H9 (cell line): ENCODE data around the gene KRTAP22-1. TPM values are rescaled to one million over a fixed set of nuclear protein-coding genes. Genes with fewer than 3 reads are reported as not detected.

Experiments used
- DNase-seq: peaks from one replicate; pipeline ENCODE4 v3.0.0-alpha.2; 2017
- H2AFZ ChIP-seq: one replicate; pipeline ENCODE4 v1.6.1; 2013; ENCODE audit warnings: mild to moderate bottlenecking, low read length, control low read depth, moderate library complexity
- H2AK5ac ChIP-seq: 2 replicates; pipeline ENCODE4 v1.6.1; 2013; ENCODE audit warnings: low read length, control low read depth, mixed read lengths; ENCODE audit not compliant: insufficient read length
- H2BK120ac ChIP-seq: one replicate; pipeline ENCODE4 v1.6.1; 2013; ENCODE audit warnings: low read depth, mild to moderate bottlenecking, low read length, control low read depth, inconsistent platforms; ENCODE audit not compliant: poor library complexity, severe bottlenecking
- H2BK12ac ChIP-seq: 2 replicates; pipeline ENCODE4 v1.6.1; 2013; ENCODE audit warnings: low read length, control low read depth, mixed read lengths, low read depth; ENCODE audit not compliant: insufficient read length
- H2BK15ac ChIP-seq: 2 replicates; pipeline ENCODE4 v1.6.1; 2013; ENCODE audit warnings: low read depth, low read length, control low read depth
- H2BK20ac ChIP-seq: one replicate; pipeline ENCODE4 v1.6.1; 2013; ENCODE audit warnings: low read depth, mild to moderate bottlenecking, low read length, control low read depth, inconsistent platforms; ENCODE audit not compliant: poor library complexity, severe bottlenecking
- H2BK5ac ChIP-seq: 2 replicates; pipeline ENCODE4 v1.6.1; 2013; ENCODE audit warnings: low read length, control low read depth, mixed read lengths; ENCODE audit not compliant: insufficient read length
- H3K14ac ChIP-seq: 2 replicates; pipeline ENCODE4 v1.6.1; 2013; ENCODE audit warnings: low read length, control low read depth; ENCODE audit not compliant: insufficient read depth
- H3K18ac ChIP-seq: 2 replicates; pipeline ENCODE4 v1.6.1; 2013; ENCODE audit warnings: low read depth, mild to moderate bottlenecking, mixed read lengths, low read length, control low read depth; ENCODE audit not compliant: insufficient read length
- H3K23ac ChIP-seq: 2 replicates; pipeline ENCODE4 v1.6.1; 2013; ENCODE audit warnings: low read length, control low read depth, mixed read lengths, low read depth; ENCODE audit not compliant: insufficient read length
- H3K23me2 ChIP-seq: 2 replicates; pipeline ENCODE4 v1.6.1; 2013; ENCODE audit warnings: low read depth, mild to moderate bottlenecking, mixed read lengths, low read length, control low read depth; ENCODE audit not compliant: insufficient read length, poor library complexity, severe bottlenecking
- H3K27ac ChIP-seq: 2 replicates; pipeline ENCODE4 v1.5.1; 2013; ENCODE audit warnings: low read length, control low read depth, mixed read lengths, low read depth; ENCODE audit not compliant: insufficient read length
- H3K27me3 ChIP-seq: 2 replicates; pipeline ENCODE4 v1.6.1; 2013; ENCODE audit warnings: low read length, control low read depth, inconsistent platforms; ENCODE audit not compliant: insufficient read depth
- H3K4ac ChIP-seq: 2 replicates; pipeline ENCODE4 v1.6.1; 2013; ENCODE audit warnings: low read depth, mild to moderate bottlenecking, control low read depth, inconsistent platforms, low read length, moderate library complexity
- H3K4me1 ChIP-seq: 2 replicates; pipeline ENCODE4 v1.6.1; 2013; ENCODE audit warnings: low read length, control low read depth, inconsistent platforms; ENCODE audit not compliant: insufficient read depth
- H3K4me2 ChIP-seq: 2 replicates; pipeline ENCODE4 v1.6.1; 2013; ENCODE audit warnings: low read length, control low read depth, mixed read lengths; ENCODE audit not compliant: insufficient read length, insufficient read depth
- H3K56ac ChIP-seq: 2 replicates; pipeline ENCODE4 v1.6.1; 2013; ENCODE audit warnings: low read depth, mild to moderate bottlenecking, mixed read lengths, low read length, control low read depth; ENCODE audit not compliant: insufficient read length
- H3K79me1 ChIP-seq: 2 replicates; pipeline ENCODE4 v1.6.1; 2013; ENCODE audit warnings: low read depth, mild to moderate bottlenecking, moderate library complexity, low read length, control low read depth, inconsistent platforms; ENCODE audit not compliant: insufficient read depth, poor library complexity, severe bottlenecking
- H3K79me2 ChIP-seq: 2 replicates; pipeline ENCODE4 v1.6.1; 2013; ENCODE audit warnings: low read length, control low read depth, inconsistent platforms; ENCODE audit not compliant: insufficient read depth
- H3K9ac ChIP-seq: 2 replicates; pipeline ENCODE4 v1.6.1; 2013; ENCODE audit warnings: low read length, control low read depth, mixed read lengths; ENCODE audit not compliant: insufficient read length; ENCODE audit errors: extremely low read depth
- H3K9me3 ChIP-seq: one replicate; pipeline ENCODE4 v1.6.1; 2013; ENCODE audit warnings: low read depth, low read length, inconsistent platforms; ENCODE audit not compliant: control insufficient read depth
- H3T11ph ChIP-seq: one replicate; pipeline ENCODE4 v1.6.1; 2013; ENCODE audit warnings: mild to moderate bottlenecking, low read length, control low read depth, inconsistent platforms
- H4K20me1 ChIP-seq: one replicate; pipeline ENCODE4 v1.6.1; 2013; ENCODE audit not compliant: control insufficient read depth, insufficient read length, insufficient read depth
- H4K5ac ChIP-seq: 2 replicates; pipeline ENCODE4 v1.6.1; 2013; ENCODE audit warnings: low read depth, mild to moderate bottlenecking, mixed read lengths, low read length, control low read depth; ENCODE audit not compliant: insufficient read length
- H4K8ac ChIP-seq: replicated peaks from 2 replicates; pipeline ENCODE4 v1.6.1; 2013; ENCODE audit warnings: low read length, control low read depth, mixed read lengths, low read depth; ENCODE audit not compliant: insufficient read length
- H4K91ac ChIP-seq: 2 replicates; pipeline ENCODE4 v1.6.1; 2013; ENCODE audit warnings: low read depth, mild to moderate bottlenecking, moderate library complexity, mixed read lengths, low read length, control low read depth; ENCODE audit not compliant: insufficient read length
- H3K27ac Mint-ChIP-seq, 3 experiments: 2 replicates in 2 of 3; 3 replicates in 1 of 3; pipeline ENCODE4 v1.8.0; 2020 to 2021; ENCODE audit warnings: mixed read lengths in 3 of 3, mild to moderate bottlenecking in 1 of 3, moderate library complexity in 1 of 3
- H3K27me3 Mint-ChIP-seq: 2 replicates; pipeline ENCODE4 v1.8.0; 2021; ENCODE audit warnings: low read depth, mild to moderate bottlenecking, moderate library complexity, mixed read lengths
- H3K36me3 Mint-ChIP-seq, 3 experiments: 2 replicates in 2 of 3; 3 replicates in 1 of 3; pipeline ENCODE4 v1.8.0; 2020 to 2021; ENCODE audit warnings: low read depth in 3 of 3, mixed read lengths in 3 of 3; ENCODE audit not compliant: insufficient read depth in 1 of 3
- H3K4me1 Mint-ChIP-seq, 2 experiments: 2 replicates each; pipeline ENCODE4 v1.8.0; 2020; ENCODE audit warnings: mixed read lengths in 2 of 2
- H3K4me3 Mint-ChIP-seq, 2 experiments: 2 replicates in 1 of 2; 3 replicates in 1 of 2; pipeline ENCODE4 v1.8.0; 2020 to 2021; ENCODE audit warnings: mild to moderate bottlenecking in 2 of 2, mixed read lengths in 2 of 2, moderate library complexity in 1 of 2
- H3K9me3 Mint-ChIP-seq, 2 experiments: 2 replicates in 1 of 2; 3 replicates in 1 of 2; pipeline ENCODE4 v1.8.0; 2020; ENCODE audit warnings: mild to moderate bottlenecking in 2 of 2, mixed read lengths in 2 of 2, moderate library complexity in 1 of 2
- WGBS: extraction: QIAGEN DNeasy Blood & Tissue Kit; methylation state at CpG from one replicate; pipeline ENCODE4 v1.1.7; 2013; ENCODE audit warnings: missing lambda C conversion rate, low lambda C conversion rate, mixed read lengths; ENCODE audit not compliant: insufficient read length; ENCODE audit errors: extremely low coverage; 5-methylcytosine and 5-hydroxymethylcytosine counted together
- total RNA-seq: library from RNA; stranded (reverse); gene quantifications from 2 replicates; pipeline ENCODE4 v1.2.1, GENCODE V29; 2021
- TF ChIP-seq, protein P1 (sequence below): fragments of 200-600 bp; sonication (generic); conservative IDR thresholded peaks from 3 replicates; pipeline ENCODE4 v1.8.0; 2021; ENCODE audit warnings: antibody characterized with exemption, mild to moderate bottlenecking

KRTAP22-1 gene
- total RNA-seq, 1 experiment from 2014 or later: not detected

DNA sequence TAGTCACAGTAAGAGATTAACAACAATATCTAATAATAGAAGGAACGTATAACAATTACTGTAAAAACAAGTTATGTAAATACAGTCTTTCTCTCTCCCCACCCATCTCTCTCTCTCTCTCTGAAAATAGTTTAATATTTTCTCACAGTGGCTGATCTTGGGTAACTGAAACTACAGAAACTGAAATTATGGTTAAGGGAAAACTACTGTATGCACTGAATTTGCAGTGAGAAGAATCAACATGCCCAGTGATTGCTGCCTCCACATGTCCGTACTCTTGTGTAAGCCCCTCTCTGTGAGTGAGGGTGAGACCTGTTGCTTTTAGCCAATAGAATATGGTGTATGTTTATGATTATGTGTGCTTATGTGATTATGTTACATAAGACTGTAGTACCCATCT lies 11.2 kb downstream of the KRTAP22-1 start:
- DNase-seq: no peak
- H3K4me1 Mint-ChIP-seq: no peaks in the 10 kb centered on the region
- no peaks in the 10 kb centered on the region for H4K20me1 ChIP-seq
- H3T11ph ChIP-seq: no peak overlapping the region
- no peaks in the 10 kb centered on the region for H3K4me1 ChIP-seq
- no peak overlapping the region for H3K9ac ChIP-seq
- no peaks in the 10 kb centered on the region for H3K9me3 ChIP-seq
- no peak overlapping the region for H2BK12ac ChIP-seq
- no peak overlapping the region for H3K27ac Mint-ChIP-seq
- H3K79me2 ChIP-seq: no peaks in the 10 kb centered on the region
- no peak overlapping the region for H3K14ac ChIP-seq
- no peak overlapping the region for H2BK120ac ChIP-seq
- H4K91ac ChIP-seq: no peak overlapping the region
- H3K27ac ChIP-seq: no peak overlapping the region
- H3K9me3 Mint-ChIP-seq: peaks cover 3 to 43% of the 10 kb centered on the region in 2 experiments; a peak in 4 of 5 replicates
- no peak overlapping the region for H3K4me3 Mint-ChIP-seq
- H3K27me3 ChIP-seq: no peaks in the 10 kb centered on the region
- peaks cover 0 to 24% (median 5%) of the 10 kb centered on the region in 3 experiments; a peak in 5 of 7 replicates for H3K36me3 Mint-ChIP-seq
- H3K27me3 Mint-ChIP-seq: peaks cover 3% of the 10 kb centered on the region; the same call in 1 of the 2 replicates
- TF ChIP-seq, protein P1, sequence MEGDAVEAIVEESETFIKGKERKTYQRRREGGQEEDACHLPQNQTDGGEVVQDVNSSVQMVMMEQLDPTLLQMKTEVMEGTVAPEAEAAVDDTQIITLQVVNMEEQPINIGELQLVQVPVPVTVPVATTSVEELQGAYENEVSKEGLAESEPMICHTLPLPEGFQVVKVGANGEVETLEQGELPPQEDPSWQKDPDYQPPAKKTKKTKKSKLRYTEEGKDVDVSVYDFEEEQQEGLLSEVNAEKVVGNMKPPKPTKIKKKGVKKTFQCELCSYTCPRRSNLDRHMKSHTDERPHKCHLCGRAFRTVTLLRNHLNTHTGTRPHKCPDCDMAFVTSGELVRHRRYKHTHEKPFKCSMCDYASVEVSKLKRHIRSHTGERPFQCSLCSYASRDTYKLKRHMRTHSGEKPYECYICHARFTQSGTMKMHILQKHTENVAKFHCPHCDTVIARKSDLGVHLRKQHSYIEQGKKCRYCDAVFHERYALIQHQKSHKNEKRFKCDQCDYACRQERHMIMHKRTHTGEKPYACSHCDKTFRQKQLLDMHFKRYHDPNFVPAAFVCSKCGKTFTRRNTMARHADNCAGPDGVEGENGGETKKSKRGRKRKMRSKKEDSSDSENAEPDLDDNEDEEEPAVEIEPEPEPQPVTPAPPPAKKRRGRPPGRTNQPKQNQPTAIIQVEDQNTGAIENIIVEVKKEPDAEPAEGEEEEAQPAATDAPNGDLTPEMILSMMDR: no peak
- no peak overlapping the region for H4K8ac ChIP-seq
- no peak overlapping the region for H3K4ac ChIP-seq
- H2AFZ ChIP-seq: no peak overlapping the region
- H2BK5ac ChIP-seq: no peak overlapping the region
- H3K23me2 ChIP-seq: no peaks in the 10 kb centered on the region
- no CpG with 5 or more reads among the region's 2 CpGs for WGBS
- no peak overlapping the region for H3K18ac ChIP-seq
- H3K56ac ChIP-seq: no peak overlapping the region
- H2BK20ac ChIP-seq: no peak overlapping the region
- H3K4me2 ChIP-seq: no peak overlapping the region
- no peak overlapping the region for H3K23ac ChIP-seq
- no peak overlapping the region for H4K5ac ChIP-seq
- H2AK5ac ChIP-seq: no peak overlapping the region
- H3K79me1 ChIP-seq: no peaks in the 10 kb centered on the region
- no peak overlapping the region for H2BK15ac ChIP-seq
